GM19193 (cell line): ENCODE data around the gene TIMP4.

Source experiments
- POLR2A ChIP-seq: IDR thresholded peaks from 4 replicates; pipeline ENCODE4 v1.6.1; 2011; ENCODE audit not compliant: insufficient read depth, insufficient read length; ENCODE audit errors: extremely low read depth

The TIMP4 gene

GRCh38 chr3:12188681-12189287 is 30.1 kb upstream of the TIMP4 start:
- no peak for TF ChIP-seq POLR2A

- TF ChIP-seq POLR2A: no peak
Measured at GRCh38 chr3:12188328-12188648, 29.6 kb upstream of the TIMP4 start.

- no peak for TF ChIP-seq POLR2A
Measured at GRCh38 chr3:12187448-12188327, 29.0 kb upstream of the TIMP4 start.

- no peak for TF ChIP-seq POLR2A
Measured at GRCh38 chr3:12186515-12187286, 28.0 kb upstream of the TIMP4 start.

- TF ChIP-seq POLR2A: no peak
Measured at GRCh38 chr3:12186046-12186445, 27.3 kb upstream of the TIMP4 start.

GRCh38 chr3:12185172-12185710 is 26.5 kb upstream of the TIMP4 start:
- no peak for TF ChIP-seq POLR2A

- TF ChIP-seq POLR2A: no peak
Measured at GRCh38 chr3:12184541-12184940, 25.8 kb upstream of the TIMP4 start.

GRCh38 chr3:12182687-12183441 is 24.2 kb upstream of the TIMP4 start:
- TF ChIP-seq POLR2A: no peak

- TF ChIP-seq POLR2A: no peak
Measured at GRCh38 chr3:12181806-12182205, 23.1 kb upstream of the TIMP4 start.

- TF ChIP-seq POLR2A: no peak
Measured at GRCh38 chr3:12181301-12181700, 22.6 kb upstream of the TIMP4 start.

GRCh38 chr3:12180631-12181030 is 21.9 kb upstream of the TIMP4 start:
- TF ChIP-seq POLR2A: no peak

- no peak for TF ChIP-seq POLR2A
Measured at GRCh38 chr3:12180218-12180617, 21.5 kb upstream of the TIMP4 start.

- no peak for TF ChIP-seq POLR2A
Measured at GRCh38 chr3:12179441-12179840, 20.7 kb upstream of the TIMP4 start.

- TF ChIP-seq POLR2A: no peak
Measured at GRCh38 chr3:12178091-12178820, 19.5 kb upstream of the TIMP4 start.
